Activated T-helper 1 cell treated with anti-CD3 and anti-CD28 coated beads, Interleukin-12 subunit alpha, Interleukin-12 subunit beta, Interleukin-2, Interleukin-4 antibody, amounts not matched to agents 30 ng/mL and 10 ng/mL and 1 ng/mL, durations not matched to agents 14 hours and 24 hours and 36 hours (primary cell): ENCODE measurements around the gene GTPBP3. TPM values are rescaled to one million over a fixed set of nuclear protein-coding genes. Genes with fewer than 3 reads are reported as not detected.

ENCODE experiments used
- DNase-seq: peaks from one replicate; pipeline ENCODE4 v3.0.0; 2021; ENCODE audit warnings: low spot score
- H3K27ac Mint-ChIP-seq: one replicate; pipeline ENCODE4 v1.8.0; 2021; ENCODE audit warnings: mild to moderate bottlenecking, mixed read lengths
- H3K27me3 Mint-ChIP-seq: one replicate; pipeline ENCODE4 v1.8.0; 2022; ENCODE audit warnings: mild to moderate bottlenecking, moderate library complexity, mixed read lengths; ENCODE audit not compliant: insufficient read depth
- H3K36me3 Mint-ChIP-seq: one replicate; pipeline ENCODE4 v1.8.0; 2021; ENCODE audit warnings: low read depth, mixed read lengths
- H3K4me1 Mint-ChIP-seq: one replicate; pipeline ENCODE4 v1.8.0; 2021; ENCODE audit warnings: low read depth, mixed read lengths
- H3K4me3 Mint-ChIP-seq: one replicate; pipeline ENCODE4 v1.8.0; 2021; ENCODE audit warnings: mild to moderate bottlenecking, moderate library complexity, mixed read lengths
- H3K9me3 Mint-ChIP-seq: one replicate; pipeline ENCODE4 v1.8.0; 2021; ENCODE audit warnings: mixed read lengths
- intact Hi-C: fragments of 100-400 bp; cut with micrococcal nuclease; formaldehyde crosslinking; loops from one replicate; pipeline ENCODE4 v1.15.1; 2024
- total RNA-seq: library from RNA; stranded (reverse); gene quantifications from 2 replicates; pipeline ENCODE4 v1.2.3, GENCODE V29; 2022

GTPBP3 gene
- total RNA-seq, 1 donor from 2014 or later, result 72.0 TPM

DNA sequence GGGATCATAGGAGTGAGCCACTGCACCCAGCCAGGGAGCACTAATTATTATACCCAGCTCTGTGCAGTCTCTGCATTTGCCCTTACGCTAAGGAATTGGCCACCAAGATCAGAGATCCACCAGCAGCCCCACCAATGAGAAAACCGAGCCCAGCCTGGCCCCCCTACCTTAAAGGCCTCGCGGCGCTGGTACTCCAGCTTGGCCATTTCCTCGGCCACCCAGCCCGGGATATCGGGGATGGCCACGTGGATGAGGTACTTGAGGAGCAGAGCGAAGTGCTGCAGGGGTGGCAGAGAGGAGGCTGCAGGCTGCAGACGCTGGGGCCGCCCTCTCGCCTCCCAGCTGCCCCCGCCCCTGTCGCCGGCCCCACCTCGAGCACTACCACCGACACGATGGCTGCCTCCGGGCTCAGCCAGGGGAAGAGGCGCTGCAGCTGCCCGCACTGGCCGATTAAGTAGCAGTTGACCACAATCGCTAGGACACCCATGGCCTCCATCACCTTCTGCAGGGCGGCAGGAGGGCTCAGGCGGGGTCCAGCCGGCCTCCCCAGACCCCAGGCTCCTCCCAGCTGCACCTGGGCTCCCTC lies 10.2 kb upstream of the GTPBP3 start:
- peaks cover 8% of the 10 kb centered on the region for H3K27me3 Mint-ChIP-seq
- H3K4me3 Mint-ChIP-seq, result no peak overlapping the region
- DNase-seq, result no peak
- H3K27ac Mint-ChIP-seq, result no peak overlapping the region
- intact Hi-C loops, result no loop called here
- no peaks in the 10 kb centered on the region for H3K4me1 Mint-ChIP-seq
- no peaks in the 10 kb centered on the region for H3K9me3 Mint-ChIP-seq
- H3K36me3 Mint-ChIP-seq, result peaks cover 7% of the 10 kb centered on the region

DNA sequence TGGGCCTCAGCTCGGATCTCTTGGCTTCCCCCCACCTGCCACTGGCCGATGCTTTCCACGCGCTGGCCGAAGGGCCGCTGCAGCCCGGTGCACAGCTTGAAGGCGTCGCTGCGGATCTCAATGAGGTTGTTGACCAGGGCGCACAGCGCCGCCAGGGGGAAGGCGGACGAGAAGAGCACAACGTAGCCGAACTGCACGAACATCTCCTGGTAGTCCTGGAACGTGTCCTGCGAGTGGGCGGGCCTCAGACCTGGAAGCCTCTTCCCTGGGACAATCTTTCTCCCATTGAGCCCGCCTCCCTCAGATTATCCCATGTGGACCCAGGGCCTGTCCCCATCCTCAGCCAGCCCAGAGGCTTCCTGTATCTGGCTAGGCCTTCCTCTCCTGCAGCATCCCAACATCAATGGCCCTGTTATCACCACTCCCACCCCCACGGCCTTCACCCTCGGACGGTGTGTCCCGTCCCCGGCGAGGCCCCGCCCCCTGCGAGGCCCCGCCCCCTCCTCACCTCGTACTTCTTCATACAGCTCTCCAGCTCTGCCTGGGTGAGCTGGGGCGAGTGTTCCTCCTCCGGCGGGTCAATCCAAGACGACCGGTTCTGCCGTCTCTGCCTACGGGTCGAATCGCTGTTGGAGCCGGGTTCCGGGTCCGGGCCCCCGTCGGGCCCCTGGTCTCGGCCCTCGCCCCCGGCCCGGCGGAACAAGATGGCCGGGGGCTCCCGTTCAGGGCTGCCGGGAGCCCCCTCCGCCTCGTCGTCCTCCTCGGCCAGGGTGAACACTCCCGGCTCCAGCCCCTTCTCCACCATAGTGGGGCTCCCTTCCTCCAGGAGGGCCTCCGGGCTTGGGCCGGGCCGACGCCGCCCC lies 9.5 kb upstream of the GTPBP3 start:
- Mint-ChIP-seq H3K4me1 (peaks cover 4% of the 10 kb centered on the region), H3K4me3 (peak overlapping the region; percentile 64), H3K9me3 (no peaks in the 10 kb centered on the region), H3K27me3 (peaks cover 8% of the 10 kb centered on the region), H3K36me3 (peaks cover 4% of the 10 kb centered on the region), H3K27ac (no peak overlapping the region)
- DNase-seq, result no peak
- intact Hi-C loops, result loop anchor here (1.0 kb wide), 1 partner anchor 9 kb away; the partner anchor contains the start of gene GTPBP3

DNA sequence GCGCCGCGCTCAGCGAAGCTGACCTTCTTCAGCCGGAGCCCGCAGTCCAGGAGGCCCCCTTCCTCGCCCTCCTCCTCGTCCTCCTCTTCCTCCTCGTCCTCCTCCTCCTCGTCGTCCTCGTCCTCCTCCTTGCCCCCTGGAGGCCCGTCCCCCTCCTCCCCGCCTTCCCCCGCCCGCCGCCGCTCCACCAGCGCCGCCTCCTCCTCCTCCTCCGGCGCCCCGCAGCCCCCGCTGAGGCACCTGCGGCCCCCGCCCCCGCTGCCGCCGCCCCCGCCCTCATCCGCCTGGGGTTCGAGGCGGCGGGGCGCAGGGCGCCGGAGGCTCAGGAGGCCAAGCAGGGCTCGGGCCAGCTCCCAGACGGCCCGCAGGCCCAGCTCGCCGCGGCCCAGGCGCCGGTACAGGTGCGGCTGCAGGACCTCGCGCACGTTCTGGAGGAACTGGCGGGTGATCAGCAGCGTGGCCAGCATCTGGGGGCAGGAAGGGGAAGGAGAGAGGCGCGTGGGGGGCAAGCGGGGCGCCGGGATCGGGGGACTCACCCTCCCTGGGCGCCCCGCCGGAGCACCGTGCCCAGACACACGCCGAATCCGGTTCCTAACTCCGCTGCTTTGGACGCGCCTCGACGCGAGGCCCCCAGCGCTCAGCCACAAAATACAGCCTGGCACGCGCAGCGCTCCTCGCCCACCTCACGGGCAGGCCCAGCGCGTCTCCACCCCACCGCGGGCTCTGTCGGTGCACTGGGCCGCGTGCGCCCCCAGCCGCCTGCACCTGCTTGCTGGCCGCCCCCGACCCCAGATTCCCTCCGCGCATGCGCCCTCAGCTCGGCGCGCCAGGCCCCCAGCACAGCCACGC lies 8.6 kb upstream of the GTPBP3 start:
- Mint-ChIP-seq H3K36me3 (peaks cover 5% of the 10 kb centered on the region), H3K27ac (no peak overlapping the region), H3K27me3 (peaks cover 9% of the 10 kb centered on the region), H3K9me3 (no peaks in the 10 kb centered on the region), H3K4me1 (peaks cover 10% of the 10 kb centered on the region), H3K4me3 (peak overlapping the region; percentile 64)
- intact Hi-C loops, result loop anchor here (1.0 kb wide), 1 partner anchor 9 kb away; the partner anchor contains the start of gene GTPBP3
- no peak for DNase-seq

DNA sequence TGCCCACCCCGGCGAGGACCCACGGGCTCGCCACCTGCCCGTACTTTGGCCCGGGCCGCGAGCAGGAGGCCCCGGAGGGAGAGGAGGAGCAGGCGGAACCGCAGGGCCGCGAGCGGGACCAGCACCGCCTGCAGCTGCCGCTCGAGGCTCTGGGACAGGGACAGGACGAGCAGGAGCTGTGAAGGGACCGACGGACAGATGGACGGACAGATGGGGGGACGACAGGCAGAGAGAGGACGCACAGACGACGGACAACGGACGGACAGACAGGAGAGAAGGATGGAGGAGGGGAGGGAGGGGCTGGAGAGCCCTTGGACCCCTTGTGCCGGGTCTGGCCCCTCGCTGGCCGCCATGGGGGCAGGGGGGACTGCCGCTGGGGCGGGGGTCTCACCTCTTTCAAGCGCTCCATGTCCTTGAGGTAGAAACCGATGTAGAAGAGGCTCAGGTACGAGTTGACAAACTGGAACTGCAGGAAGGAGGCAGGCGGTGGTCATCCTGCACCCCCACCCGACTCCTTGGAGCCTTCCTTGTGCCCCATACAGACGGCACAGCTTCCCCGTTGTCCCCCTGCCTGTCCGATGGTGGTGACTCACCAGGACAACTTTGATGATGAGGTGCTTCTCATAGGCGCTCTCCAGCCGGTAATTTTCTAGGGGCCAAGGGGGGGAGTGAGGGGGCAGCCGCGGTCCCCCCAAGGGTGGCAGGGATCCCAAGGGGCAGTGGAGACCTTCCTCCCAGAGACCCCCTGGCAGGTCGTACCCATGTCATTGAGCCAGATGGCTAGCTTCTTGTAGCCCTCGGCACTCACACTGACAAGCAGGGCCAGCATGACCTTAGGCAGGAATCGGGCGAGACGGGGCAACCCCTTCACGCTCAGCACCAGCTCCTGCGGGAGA lies 7.7 kb upstream of the GTPBP3 start:
- H3K9me3 Mint-ChIP-seq, result no peaks in the 10 kb centered on the region
- H3K4me1 Mint-ChIP-seq, result peaks cover 14% of the 10 kb centered on the region
- no peak overlapping the region for H3K27ac Mint-ChIP-seq
- peaks cover 10% of the 10 kb centered on the region for H3K27me3 Mint-ChIP-seq
- intact Hi-C loops, result no loop called here
- DNase-seq, result no peak
- peak overlapping the region; percentile 64 for H3K4me3 Mint-ChIP-seq
- H3K36me3 Mint-ChIP-seq, result peaks cover 7% of the 10 kb centered on the region

DNA sequence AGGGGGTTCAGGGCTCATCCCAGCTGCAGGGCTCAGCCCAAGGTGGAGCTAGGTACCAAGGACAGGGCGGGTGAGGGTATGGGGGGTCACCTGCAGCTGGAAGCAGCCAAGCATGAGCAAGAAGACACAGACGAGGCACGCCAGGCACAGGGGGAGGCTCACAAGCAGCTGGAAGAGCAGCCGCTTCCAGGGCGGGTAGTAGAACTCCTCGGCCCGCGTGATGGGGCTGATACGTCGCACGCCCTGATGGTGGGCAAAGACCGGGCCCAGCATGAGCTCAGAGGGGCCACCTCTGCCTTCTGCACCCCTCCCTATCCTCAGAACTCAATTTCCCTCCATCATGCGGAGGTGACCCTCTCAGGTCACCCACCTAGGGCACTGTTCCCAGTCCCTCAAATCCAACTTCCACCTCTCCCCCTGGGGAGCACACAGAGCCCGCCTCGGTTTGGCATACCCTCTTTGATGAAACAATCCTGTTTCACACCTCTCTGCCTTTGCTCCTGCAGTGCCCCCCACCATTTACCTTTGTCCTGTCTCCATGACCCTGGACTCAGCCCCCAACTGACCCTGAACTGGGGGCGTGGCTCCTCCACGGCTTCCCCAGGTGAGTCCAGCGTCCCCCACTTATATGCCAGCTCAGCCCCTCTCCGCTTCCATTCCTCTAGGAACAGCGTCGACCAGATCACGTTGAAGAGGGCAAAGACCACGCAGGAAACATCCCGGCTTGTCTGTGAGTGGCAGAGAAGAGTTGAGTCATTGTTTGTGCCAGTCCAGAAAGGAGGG lies 6.9 kb upstream of the GTPBP3 start:
- Mint-ChIP-seq H3K4me1 (peaks cover 21% of the 10 kb centered on the region), H3K27ac (no peak overlapping the region), H3K9me3 (no peaks in the 10 kb centered on the region), H3K4me3 (peak overlapping the region; percentile 41), H3K36me3 (peaks cover 7% of the 10 kb centered on the region), H3K27me3 (peaks cover 10% of the 10 kb centered on the region)
- intact Hi-C loops, result no loop called here
- DNase-seq, result no peak

DNA sequence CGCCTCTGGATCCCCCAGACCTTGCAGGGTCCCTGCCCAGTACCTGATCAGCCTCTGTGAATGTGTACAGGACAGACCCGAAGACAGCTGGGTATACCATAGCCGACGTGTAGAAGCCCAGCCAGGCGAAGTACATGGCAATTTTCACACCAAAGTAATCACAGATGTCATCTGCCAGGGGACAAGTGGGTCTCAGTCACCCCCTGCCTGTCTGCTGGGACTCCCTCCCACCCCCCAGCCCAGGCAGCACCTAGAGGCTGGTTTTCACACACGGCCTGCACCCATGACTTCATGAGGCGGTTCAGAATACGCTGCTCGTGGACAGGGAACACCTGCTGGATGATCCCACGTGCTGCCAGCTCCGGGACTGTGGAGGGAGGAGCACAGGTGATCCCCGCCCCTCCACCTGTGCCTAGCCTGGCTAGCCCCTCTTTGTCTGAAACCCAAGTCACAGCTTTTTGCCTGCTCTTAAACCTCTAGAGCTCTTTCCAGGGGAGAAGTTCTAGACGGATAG lies 6.3 kb upstream of the GTPBP3 start:
- Mint-ChIP-seq H3K4me3 (no peak overlapping the region), H3K9me3 (no peaks in the 10 kb centered on the region), H3K27ac (no peak overlapping the region), H3K4me1 (peaks cover 21% of the 10 kb centered on the region), H3K27me3 (peaks cover 10% of the 10 kb centered on the region), H3K36me3 (peaks cover 7% of the 10 kb centered on the region)
- intact Hi-C loops, result no loop called here
- DNase-seq, result no peak

DNA sequence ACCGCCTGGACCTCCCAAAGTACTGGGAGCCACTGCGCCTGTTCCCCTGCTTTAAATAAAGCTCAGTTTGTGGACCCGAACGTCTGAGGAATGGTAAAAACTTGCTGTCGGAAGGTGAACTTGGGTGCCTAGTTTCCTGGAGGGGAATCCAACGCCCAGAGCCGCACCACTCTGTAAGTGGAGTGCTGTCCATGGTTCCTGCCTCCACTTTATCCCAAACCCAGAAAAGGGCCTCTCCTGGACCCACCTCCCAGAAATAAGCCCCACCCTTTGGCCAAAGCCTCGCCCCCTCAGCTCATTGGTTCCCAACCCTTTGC lies 5.0 kb upstream of the GTPBP3 start:
- DNase-seq, result no peak
- no peaks in the 10 kb centered on the region for H3K9me3 Mint-ChIP-seq
- no peak overlapping the region for H3K4me3 Mint-ChIP-seq
- peaks cover 7% of the 10 kb centered on the region for H3K36me3 Mint-ChIP-seq
- no peak overlapping the region for H3K27ac Mint-ChIP-seq
- peaks cover 21% of the 10 kb centered on the region for H3K4me1 Mint-ChIP-seq
- peaks cover 10% of the 10 kb centered on the region for H3K27me3 Mint-ChIP-seq
- intact Hi-C loops, result no loop called here

DNA sequence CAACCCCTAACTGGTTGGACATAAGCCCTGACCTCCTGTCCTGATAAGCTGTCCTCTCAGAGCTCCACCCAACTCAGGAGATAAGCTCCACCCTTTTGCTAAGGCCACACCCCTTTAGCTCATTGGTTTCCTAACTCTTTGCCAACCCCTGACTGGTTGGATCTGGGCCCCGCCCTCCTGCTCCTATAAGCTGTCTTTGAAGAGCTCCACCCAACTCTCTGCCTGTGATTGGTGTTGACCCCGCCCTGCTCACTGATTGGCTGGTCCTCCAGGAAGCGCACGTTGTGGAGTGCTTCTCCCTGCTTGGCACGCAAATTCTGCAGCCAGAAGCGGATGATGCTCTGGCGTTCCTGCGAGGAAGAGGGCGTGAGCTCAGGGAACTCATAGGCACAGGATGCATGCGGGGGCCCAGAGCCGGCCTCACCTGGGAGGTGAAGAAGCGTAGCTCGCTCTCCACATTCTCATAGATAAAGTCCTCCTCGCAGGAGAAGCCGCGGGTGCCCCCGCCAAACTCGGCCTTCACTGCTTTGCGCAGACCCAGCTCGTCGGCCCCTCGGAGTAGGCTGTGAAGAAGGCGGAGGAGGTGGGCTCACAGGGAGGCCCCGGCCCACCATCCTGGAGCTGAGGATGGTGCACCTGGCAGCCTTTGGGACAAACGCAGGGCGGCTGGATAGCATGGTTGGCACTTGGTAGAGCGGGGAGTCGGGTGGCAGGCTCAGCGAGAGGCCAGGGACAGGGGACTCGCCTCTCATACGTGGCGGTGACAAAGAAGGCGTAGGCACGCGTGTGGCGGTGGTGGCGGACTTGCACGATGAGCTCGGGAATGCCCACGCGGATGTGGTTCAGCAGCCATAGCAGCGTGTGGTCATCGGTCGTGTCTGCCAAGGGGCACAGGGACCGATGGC lies 4.4 kb upstream of the GTPBP3 start:
- peaks cover 10% of the 10 kb centered on the region for H3K27me3 Mint-ChIP-seq
- intact Hi-C loops, result no loop called here
- no peak overlapping the region for H3K27ac Mint-ChIP-seq
- H3K9me3 Mint-ChIP-seq, result no peaks in the 10 kb centered on the region
- H3K36me3 Mint-ChIP-seq, result peaks cover 7% of the 10 kb centered on the region
- H3K4me3 Mint-ChIP-seq, result no peak overlapping the region
- peak; percentile 30 for DNase-seq
- peaks cover 21% of the 10 kb centered on the region for H3K4me1 Mint-ChIP-seq

DNA sequence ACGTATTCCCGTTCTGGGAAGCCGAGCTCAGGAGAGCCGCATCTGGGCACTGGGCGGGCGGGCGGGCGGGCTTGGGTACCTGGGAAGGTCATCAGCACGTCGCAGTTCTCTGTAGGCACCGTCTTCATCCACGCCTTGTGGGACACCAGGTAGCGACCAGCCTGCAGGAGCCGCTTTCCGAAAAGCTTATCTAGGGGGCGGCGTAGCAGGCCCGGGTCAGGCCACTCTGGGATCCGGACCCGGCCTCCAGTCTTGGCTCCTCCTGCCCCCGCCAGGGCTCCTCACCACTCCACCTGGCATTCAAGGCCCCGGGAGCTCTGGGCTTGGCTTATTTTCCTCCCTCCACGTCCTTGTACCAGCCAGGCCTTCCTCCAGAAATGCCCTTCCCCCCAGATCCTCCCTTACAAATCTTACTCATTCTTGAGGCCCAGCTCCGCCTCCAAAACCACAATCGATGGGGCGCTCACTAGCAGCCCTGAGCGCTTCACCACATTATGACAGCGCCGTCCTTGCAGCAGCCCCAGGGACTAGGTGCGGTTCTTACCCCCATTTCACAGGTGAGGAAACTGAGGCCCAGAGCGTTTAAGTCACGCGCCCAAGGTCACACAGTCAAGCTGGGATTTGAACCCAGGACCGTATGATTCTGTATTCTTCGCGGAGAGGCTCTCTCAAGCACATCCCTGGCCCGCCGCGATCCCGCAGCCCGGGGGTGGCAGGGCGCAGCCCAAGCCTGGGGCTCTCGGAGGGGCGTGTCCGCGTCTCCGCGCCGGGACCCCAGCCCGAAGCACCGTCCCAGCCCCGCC lies 3.5 kb upstream of the GTPBP3 start:
- intact Hi-C loops, result loop anchor here (1.0 kb wide), 2 partner anchors 67 to 71 kb away; partner anchors contain the start of genes BABAM1 and BST2

More for the DNA sequence above, 3.5 kb upstream of the GTPBP3 start:
- DNase-seq, result peak; percentile 73
- Mint-ChIP-seq H3K4me1 (peaks cover 21% of the 10 kb centered on the region), H3K27ac (peak overlapping the region; percentile 76), H3K4me3 (peak overlapping the region; percentile 87), H3K27me3 (peaks cover 10% of the 10 kb centered on the region), H3K9me3 (no peaks in the 10 kb centered on the region), H3K36me3 (peaks cover 7% of the 10 kb centered on the region)
